Natural killer cell treated with Interleukin-12 subunit alpha and Interleukin-12 subunit beta and Interleukin-15 and Interleukin-18, amount 100 ng/mL, for 72 hours (primary cell): ENCODE results near the gene SNAP23. TPM values are rescaled to one million over a fixed set of nuclear protein-coding genes. Genes with fewer than 3 reads are reported as not detected.

Experiments
- ATAC-seq, 2 donors: fragments of 150-1000 bp; cut with Tn5 transposase in 1 of 2; sonication (Bioruptor Pico), chemical (Tn5 transposase) in 1 of 2; 2 replicates each; pipeline ENCODE4 v1.10.0; 2021
- DNase-seq: peaks from one replicate; pipeline ENCODE4 v3.0.0; 2022; ENCODE audit warnings: low spot score
- H3K27ac Mint-ChIP-seq, 2 donors: 1 replicate in 1 of 2; 2 replicates in 1 of 2; pipeline ENCODE4 v1.8.0; 2022; ENCODE audit warnings: mixed read lengths in 2 of 2, mild to moderate bottlenecking in 1 of 2, moderate library complexity in 1 of 2
- H3K27me3 Mint-ChIP-seq, 2 donors: 1 replicate in 1 of 2; 2 replicates in 1 of 2; pipeline ENCODE4 v1.8.0; 2022; ENCODE audit warnings: mixed read lengths in 2 of 2
- H3K36me3 Mint-ChIP-seq: one replicate; pipeline ENCODE4 v1.8.0; 2022; ENCODE audit warnings: mixed read lengths
- H3K4me1 Mint-ChIP-seq, 2 donors: 1 replicate in 1 of 2; 2 replicates in 1 of 2; pipeline ENCODE4 v1.8.0; 2022; ENCODE audit warnings: low read depth in 2 of 2, mixed read lengths in 2 of 2, mild to moderate bottlenecking in 1 of 2
- H3K4me3 Mint-ChIP-seq: one replicate; pipeline ENCODE4 v1.8.0; 2022; ENCODE audit warnings: mixed read lengths
- H3K9me3 Mint-ChIP-seq: 2 replicates; pipeline ENCODE4 v1.8.0; 2022; ENCODE audit warnings: mixed read lengths
- total RNA-seq, 2 donors: library from RNA; stranded (reverse); gene quantifications; one replicate each; pipeline ENCODE4 v1.2.3, GENCODE V29; 2022

The SNAP23 gene
- total RNA-seq, 2 donors from 2014 or later, result 59.2 to 72.6 TPM

- no peak overlapping the region for H3K27ac Mint-ChIP-seq
- H3K27me3 Mint-ChIP-seq, result no peaks in the 10 kb centered on the region
- H3K4me3 Mint-ChIP-seq, result no peak overlapping the region
- ATAC-seq (no peak), DNase-seq (no peak)
- H3K36me3 Mint-ChIP-seq, result peaks cover 5% of the 10 kb centered on the region
- peaks cover 7% of the 10 kb centered on the region in 2 donors for H3K4me1 Mint-ChIP-seq
- no peaks in the 10 kb centered on the region for H3K9me3 Mint-ChIP-seq
Observed at GRCh38 chr15:42482701-42483100, 12.7 kb upstream of the SNAP23 start.

- no peaks in the 10 kb centered on the region for H3K9me3 Mint-ChIP-seq
- H3K27ac Mint-ChIP-seq, result no peak overlapping the region
- no peak overlapping the region for H3K4me3 Mint-ChIP-seq
- DNase-seq (no peak), ATAC-seq (no peak)
- peaks cover 5% of the 10 kb centered on the region for H3K36me3 Mint-ChIP-seq
- peaks cover 13 to 16% of the 10 kb centered on the region in 2 donors for H3K4me1 Mint-ChIP-seq
- H3K27me3 Mint-ChIP-seq, result no peaks in the 10 kb centered on the region
Observed at GRCh38 chr15:42483677-42484076, 11.8 kb upstream of the SNAP23 start.

- ATAC-seq (no peak), DNase-seq (no peak)
- no peaks in the 10 kb centered on the region for H3K27me3 Mint-ChIP-seq
- peak overlapping the region; percentile 99 to 100 for H3K27ac Mint-ChIP-seq
- no peaks in the 10 kb centered on the region for H3K9me3 Mint-ChIP-seq
- H3K36me3 Mint-ChIP-seq, result no peaks in the 10 kb centered on the region
- peaks cover 31 to 43% of the 10 kb centered on the region in 2 donors for H3K4me1 Mint-ChIP-seq
- H3K4me3 Mint-ChIP-seq, result peak overlapping the region; percentile 92
Observed at GRCh38 chr15:42490291-42490670, 5.2 kb upstream of the SNAP23 start.

- ATAC-seq (peak; percentile 77 to 82), DNase-seq (peak; percentile 92)
- Mint-ChIP-seq H3K27ac (peak within 1 kb of the TSS; percentile 99 to 100), H3K4me3 (peak within 1 kb of the TSS; percentile 92), H3K36me3 (no peaks in the 10 kb centered on the region), H3K4me1 (peaks cover 37 to 49% of the 10 kb centered on the region in 2 donors), H3K27me3 (no peaks in the 10 kb centered on the region), H3K9me3 (no peaks in the 10 kb centered on the region)
Observed at GRCh38 chr15:42490671-42491538, 4.5 kb upstream of the SNAP23 start, which contains the start of gene ZNF106. ZNF106 (minus strand) TSS chr15:42491141; CDS start chr15:42472289, 18,852 bp downstream.

DNA sequence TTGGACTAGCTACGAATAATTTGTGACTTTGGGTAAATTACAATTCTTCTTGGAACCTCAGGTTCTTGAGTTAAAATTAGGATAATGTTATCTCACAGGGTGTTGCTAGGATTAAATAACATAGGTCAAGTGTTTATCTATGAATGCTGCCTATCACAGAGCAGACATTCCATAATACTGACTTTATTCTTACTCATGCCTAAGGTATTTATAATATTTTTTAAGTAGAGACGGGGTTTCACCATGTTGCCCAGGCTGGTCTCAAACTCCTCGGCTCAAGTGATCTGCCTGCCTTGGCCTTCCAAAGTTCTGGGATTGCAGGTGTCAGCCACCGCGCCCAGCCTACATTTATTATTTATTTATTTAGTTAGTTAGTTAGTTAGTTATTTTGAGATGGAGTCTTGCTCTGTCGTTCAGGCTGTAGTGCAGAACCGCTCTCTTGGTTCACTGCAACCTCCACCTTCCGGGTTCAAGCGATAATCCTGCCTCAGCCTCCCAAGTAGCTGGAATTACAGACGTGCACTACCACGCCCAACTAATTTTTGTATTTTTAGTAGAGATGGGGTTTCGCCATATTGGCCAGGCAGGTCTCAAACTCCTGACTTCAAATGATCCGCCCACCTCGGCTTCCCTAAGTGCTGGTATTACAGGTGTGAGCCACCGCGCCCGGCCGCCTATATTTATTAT lies 3.8 kb upstream of the SNAP23 start:
- DNase-seq, result no peak
- Mint-ChIP-seq H3K36me3 (no peaks in the 10 kb centered on the region), H3K9me3 (no peaks in the 10 kb centered on the region), H3K27me3 (no peaks in the 10 kb centered on the region), H3K4me1 (peaks cover 45 to 57% of the 10 kb centered on the region in 2 donors), H3K4me3 (peak overlapping the region; percentile 92), H3K27ac (peak overlapping the region; percentile 99 to 100)
- no peak for ATAC-seq

GRCh38 chr15:42493679-42494078 lies 1.8 kb upstream of the SNAP23 start:
- H3K4me3 Mint-ChIP-seq, result peak overlapping the region; percentile 36
- H3K36me3 Mint-ChIP-seq, result no peaks in the 10 kb centered on the region
- no peak for DNase-seq
- H3K27ac Mint-ChIP-seq, result peak overlapping the region; percentile 51 to 57
- peaks cover 43 to 55% of the 10 kb centered on the region in 2 donors for H3K4me1 Mint-ChIP-seq
- H3K27me3 Mint-ChIP-seq, result no peaks in the 10 kb centered on the region
- no peaks in the 10 kb centered on the region for H3K9me3 Mint-ChIP-seq
- no peak for ATAC-seq

DNA sequence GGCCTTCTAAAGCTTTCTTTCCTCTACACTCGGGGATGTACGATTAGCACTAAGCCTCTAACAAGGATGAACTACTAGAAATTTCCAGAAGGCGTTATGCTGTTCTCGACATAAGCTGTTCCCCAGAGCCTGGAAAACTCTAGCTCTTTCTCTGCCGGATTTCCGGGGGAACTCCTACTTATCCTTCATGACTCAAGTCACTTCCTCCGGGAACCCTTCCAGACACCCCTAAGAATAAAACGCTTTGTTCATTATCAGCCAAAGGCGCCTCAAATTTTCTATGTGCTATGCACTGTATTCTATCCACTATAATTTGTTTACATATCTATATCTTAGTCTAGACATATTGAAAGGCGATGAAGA lies 455 bp upstream of the SNAP23 start:
- peak; percentile 74 for DNase-seq
- peak overlapping the region; percentile 94 for H3K4me3 Mint-ChIP-seq
- peaks cover 43 to 55% of the 10 kb centered on the region in 2 donors for H3K4me1 Mint-ChIP-seq
- H3K27me3 Mint-ChIP-seq, result no peaks in the 10 kb centered on the region
- H3K27ac Mint-ChIP-seq, result peak overlapping the region; percentile 57 to 93
- peak in 1 of 2 donors; percentile 1 for ATAC-seq
- H3K9me3 Mint-ChIP-seq, result no peaks in the 10 kb centered on the region
- no peaks in the 10 kb centered on the region for H3K36me3 Mint-ChIP-seq

GRCh38 chr15:42498212-42499068 lies 3.0 kb downstream of the SNAP23 start:
- Mint-ChIP-seq H3K4me1 (peaks cover 42 to 43% of the 10 kb centered on the region in 2 donors), H3K4me3 (peak overlapping the region; percentile 3), H3K27ac (peak overlapping the region in 1 of 2 donors; percentile 13), H3K36me3 (no peaks in the 10 kb centered on the region), H3K27me3 (no peaks in the 10 kb centered on the region), H3K9me3 (no peaks in the 10 kb centered on the region)
- ATAC-seq (no peak), DNase-seq (no peak)

GRCh38 chr15:42499858-42500609 lies 4.6 kb downstream of the SNAP23 start:
- Mint-ChIP-seq H3K4me3 (no peak overlapping the region), H3K27ac (no peak overlapping the region), H3K27me3 (no peaks in the 10 kb centered on the region), H3K4me1 (peaks cover 28 to 35% of the 10 kb centered on the region in 2 donors), H3K36me3 (no peaks in the 10 kb centered on the region), H3K9me3 (no peaks in the 10 kb centered on the region)
- ATAC-seq (no peak), DNase-seq (no peak)

DNA sequence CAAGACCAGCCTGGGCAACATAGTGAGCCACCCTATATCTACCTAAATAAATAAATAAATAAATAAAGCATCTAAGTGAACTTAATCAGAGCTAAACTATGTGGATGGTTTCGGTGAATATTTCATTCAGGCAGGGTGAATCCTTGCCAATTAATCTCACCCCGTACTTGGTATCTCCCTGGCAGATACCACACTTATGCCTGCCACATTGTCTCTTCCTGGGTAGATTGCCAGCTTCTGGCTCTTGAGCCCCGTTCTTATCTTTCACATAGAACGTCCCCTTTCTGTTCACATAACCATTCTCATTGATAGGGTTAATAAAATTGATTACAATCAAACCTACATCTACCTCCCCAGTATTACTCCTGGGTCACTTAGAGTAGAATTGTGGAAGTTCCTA lies 7.0 kb downstream of the SNAP23 start:
- Mint-ChIP-seq H3K4me1 (peaks cover 10 to 16% of the 10 kb centered on the region in 2 donors), H3K27me3 (no peaks in the 10 kb centered on the region), H3K4me3 (no peak overlapping the region), H3K9me3 (no peaks in the 10 kb centered on the region), H3K27ac (no peak overlapping the region), H3K36me3 (no peaks in the 10 kb centered on the region)
- no peak for DNase-seq
- ATAC-seq, result no peak

- Mint-ChIP-seq H3K4me3 (no peak overlapping the region), H3K36me3 (no peaks in the 10 kb centered on the region), H3K27me3 (no peaks in the 10 kb centered on the region), H3K4me1 (peaks cover 0 to 9% of the 10 kb centered on the region in 2 donors), H3K27ac (no peak overlapping the region), H3K9me3 (no peaks in the 10 kb centered on the region)
- no peak for ATAC-seq
- no peak for DNase-seq
Observed at GRCh38 chr15:42503825-42504224, 8.4 kb downstream of the SNAP23 start.

- Mint-ChIP-seq H3K27ac (no peak overlapping the region), H3K4me3 (no peak overlapping the region), H3K9me3 (no peaks in the 10 kb centered on the region), H3K27me3 (no peaks in the 10 kb centered on the region), H3K36me3 (no peaks in the 10 kb centered on the region), H3K4me1 (peaks cover 0 to 9% of the 10 kb centered on the region in 2 donors)
- no peak for DNase-seq
- ATAC-seq, result no peak
Observed at GRCh38 chr15:42504631-42505030, 9.2 kb downstream of the SNAP23 start.

DNA sequence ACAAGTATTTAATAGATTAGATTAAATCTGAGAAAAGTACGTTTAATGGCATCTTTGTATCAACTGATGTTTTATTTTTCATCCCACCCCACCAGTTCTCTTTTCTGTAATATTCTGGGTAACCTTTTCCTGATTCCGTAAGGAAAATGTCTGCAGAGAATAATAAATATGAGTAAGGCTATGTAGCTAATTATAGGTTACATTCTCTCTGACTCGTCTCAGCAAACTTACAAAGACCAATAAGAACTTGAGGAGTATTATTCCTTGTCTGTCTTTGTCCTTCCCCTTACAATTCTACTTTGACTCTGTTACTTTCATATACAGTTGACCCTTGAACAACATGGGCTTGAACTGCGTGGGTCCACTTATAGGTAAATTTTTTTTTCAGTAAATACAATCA lies 12.1 kb downstream of the SNAP23 start:
- Mint-ChIP-seq H3K27me3 (no peaks in the 10 kb centered on the region), H3K36me3 (no peaks in the 10 kb centered on the region), H3K27ac (no peak overlapping the region), H3K9me3 (no peaks in the 10 kb centered on the region), H3K4me3 (no peak overlapping the region), H3K4me1 (peaks cover 0 to 6% of the 10 kb centered on the region in 2 donors)
- DNase-seq (no peak), ATAC-seq (no peak)
